GM21529 (cell line): ENCODE measurements around the gene COL6A1.

ENCODE experiments used
- ATAC-seq: cut with Tn5 transposase; IDR thresholded peaks from one replicate; pipeline ENCODE4 v1.9.1; 2021; ENCODE audit not compliant: unreplicated experiment

The COL6A1 gene

DNA sequence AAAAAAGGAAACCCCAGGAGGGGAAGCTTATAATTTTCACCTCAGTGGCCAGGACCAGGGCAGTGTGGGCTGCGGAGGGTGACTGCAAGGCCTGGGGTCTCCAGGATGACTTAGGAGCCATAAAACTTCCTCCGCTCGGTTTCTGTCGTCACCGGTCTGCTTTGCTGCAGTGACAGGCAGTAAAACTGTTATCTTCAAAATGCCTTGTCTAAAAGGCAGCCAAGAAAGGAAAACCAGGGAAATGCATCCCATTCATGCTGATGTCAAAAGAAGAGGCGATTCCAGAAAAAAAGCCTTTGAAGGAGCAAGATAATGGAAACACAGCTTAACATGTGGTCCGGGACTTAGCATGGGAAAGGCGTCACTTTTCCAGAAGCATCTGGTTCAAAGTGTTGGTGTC lies 42.0 kb downstream of the COL6A1 start:
- no peak for ATAC-seq

DNA sequence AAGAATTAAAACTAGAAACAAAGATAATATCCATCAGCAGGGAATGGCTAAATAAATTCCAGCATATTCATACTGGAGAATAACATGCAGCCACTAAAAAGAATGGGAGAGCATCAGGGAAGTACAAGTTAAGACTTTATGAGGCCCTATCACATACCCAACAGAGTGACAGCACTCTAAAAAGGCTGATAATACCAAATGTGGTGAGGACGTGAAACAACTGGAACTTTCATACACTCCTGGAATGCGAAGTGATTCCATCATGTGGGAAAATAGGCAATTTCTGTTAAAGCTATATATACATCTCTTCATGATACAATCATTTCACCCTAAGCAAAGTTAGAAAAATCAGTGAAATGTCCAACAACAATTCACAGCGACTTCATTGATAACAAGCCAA lies 42.6 kb downstream of the COL6A1 start:
- ATAC-seq: no peak

DNA sequence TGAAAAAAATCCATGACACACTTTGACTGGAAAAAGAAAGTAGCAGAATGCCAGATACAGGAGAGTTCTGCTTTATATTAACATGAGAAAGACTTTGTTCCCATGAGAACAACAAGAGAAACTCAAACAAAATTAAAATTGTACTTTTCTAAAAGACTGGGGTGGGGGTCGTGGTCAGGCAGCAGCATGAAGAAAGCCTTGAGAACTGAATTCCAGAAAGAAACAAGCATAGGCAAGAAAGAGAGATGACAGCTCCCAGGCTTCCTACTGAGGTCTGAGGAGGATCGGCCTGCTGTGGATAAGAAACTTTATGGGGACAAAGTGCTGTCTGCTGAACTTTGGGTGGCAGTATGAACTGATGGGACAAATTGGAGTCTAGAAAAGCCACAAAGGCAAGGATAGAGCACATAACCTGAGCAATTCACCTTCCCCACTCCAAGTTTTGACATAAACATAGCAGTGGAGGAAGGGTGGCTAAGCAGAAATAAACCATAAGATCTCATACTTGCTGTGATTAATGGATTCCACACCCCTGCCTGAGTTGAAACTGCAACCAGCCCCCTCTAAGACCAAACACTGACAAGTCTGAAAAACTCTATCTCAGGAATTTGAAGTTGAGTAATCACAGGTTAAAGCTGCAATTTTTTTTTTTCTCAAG lies 43.7 kb downstream of the COL6A1 start:
- ATAC-seq: no peak

DNA sequence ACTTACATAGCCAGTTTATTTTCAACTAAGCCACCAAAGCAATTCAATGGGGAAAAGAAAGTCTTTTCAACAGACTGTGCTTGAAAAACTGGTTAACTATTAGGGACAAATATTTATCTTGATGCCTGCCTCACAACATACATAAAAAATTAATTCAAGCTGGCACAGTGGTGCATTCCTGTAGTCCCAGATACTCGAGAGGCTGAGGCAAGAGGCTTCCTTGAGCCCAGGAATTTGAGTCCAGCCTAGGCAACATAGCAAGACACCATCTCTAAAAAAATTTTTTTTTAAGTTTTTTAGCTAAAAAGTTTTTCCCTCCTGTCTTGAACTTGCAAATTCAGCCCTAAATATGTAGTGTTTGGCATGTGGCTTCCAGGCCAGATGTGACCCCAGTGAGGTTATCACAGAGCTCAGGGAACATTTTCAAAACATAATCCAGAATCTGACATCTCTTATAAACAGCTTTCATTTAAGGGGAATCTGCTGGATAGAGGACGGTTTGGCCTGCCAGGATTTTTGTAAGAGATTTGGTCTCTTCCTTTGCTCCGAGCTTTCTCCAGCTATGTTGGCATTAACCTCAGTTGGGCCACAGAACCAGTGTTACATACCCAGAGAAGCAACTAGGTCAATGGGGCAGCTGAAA lies 46.4 kb downstream of the COL6A1 start:
- ATAC-seq: no peak

DNA sequence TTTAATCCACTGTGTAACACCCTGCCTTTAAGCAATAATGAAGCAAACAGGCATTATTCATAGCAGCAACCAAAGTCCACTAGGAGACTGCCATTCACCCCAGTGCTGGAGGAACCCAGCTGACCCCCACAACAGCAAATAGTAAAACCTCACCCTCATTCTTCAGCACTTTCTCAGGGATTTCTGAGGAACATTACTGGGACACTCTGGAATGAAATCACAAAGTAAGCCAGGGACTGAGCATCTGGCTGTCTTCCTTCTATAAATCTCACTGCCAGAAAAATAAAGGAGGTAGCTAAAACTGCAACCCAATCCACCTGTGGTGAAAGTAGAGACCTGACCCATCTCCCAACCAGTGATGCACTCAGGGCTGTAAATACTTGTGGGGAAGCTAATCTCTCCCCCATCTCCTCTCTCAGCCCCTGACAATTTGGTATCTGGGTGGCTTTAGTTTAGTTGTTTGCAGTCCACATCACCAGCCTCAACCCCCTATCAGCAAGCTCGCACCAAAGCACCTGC lies 47.1 kb downstream of the COL6A1 start:
- no peak for ATAC-seq

DNA sequence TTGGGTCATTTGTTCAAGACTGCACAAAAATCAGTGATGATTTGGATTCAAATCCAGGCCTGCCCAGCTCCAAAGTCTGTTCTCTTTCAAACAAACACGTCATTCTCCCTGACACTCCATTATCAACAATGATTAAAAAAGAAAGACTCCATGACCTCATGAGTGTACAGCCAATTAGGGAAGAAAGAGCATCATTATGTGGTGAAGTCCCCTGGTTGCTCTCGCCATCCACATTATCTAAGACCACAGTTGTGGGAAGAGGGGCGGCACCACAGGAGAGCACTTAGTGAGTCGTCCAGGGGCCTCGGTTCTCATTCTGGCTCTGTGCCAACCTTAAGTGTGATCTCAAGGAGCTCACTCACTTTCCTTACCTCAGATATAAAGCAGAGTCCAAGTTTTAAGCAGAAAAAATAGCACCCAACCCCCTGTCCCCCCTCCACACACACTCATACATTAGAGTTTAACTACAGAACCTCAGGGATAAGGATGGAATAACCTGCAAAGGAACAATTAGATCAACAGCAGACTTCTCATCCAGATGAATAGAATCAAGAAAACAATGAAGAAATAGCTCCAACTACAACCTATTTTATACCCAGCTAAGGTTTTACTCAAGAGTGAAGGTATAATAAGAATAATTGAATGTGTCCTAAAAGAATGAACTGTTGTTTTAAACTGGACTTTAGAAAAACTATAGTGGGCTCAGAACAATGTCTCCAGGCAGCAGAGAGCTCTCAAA lies 47.8 kb downstream of the COL6A1 start:
- ATAC-seq: no peak

DNA sequence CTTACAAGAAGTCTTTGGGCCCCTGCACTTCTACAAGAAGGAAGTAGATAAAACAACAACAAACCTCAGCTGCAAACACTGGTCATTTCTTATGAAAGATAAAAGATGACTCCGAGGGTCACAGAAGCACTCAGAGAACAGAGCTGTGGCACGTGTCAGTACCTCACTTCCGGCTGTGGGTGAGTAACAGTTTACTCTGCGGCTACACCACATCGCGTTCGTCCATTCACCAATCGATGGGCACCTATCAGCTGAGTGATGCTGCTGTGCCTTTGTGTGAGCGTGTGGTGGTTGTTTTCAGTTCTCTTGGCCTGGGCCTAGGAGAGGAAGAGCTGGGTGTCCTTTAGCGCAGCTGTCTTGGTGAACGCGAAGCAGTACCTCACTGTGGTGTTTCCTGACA lies 49.9 kb downstream of the COL6A1 start:
- no peak for ATAC-seq

DNA sequence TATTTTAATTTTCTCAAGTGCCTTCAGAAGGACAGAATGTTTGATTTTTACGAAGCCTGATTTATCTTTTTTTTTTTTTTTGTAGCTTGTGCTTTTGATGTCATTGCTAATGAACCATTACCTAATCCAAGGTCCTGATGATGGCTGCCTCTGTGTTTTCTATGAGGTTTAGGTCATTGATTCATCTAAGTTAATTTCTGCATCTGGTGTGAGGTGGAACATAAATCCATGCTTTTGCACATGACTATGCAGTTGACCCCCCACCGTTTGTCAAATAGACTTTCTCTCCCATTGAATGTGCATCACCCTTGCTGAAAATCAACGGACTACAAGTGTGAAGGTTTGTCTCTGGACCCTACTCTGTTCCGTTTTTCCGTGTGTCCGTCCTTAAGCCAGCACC lies 50.5 kb downstream of the COL6A1 start:
- no peak for ATAC-seq

DNA sequence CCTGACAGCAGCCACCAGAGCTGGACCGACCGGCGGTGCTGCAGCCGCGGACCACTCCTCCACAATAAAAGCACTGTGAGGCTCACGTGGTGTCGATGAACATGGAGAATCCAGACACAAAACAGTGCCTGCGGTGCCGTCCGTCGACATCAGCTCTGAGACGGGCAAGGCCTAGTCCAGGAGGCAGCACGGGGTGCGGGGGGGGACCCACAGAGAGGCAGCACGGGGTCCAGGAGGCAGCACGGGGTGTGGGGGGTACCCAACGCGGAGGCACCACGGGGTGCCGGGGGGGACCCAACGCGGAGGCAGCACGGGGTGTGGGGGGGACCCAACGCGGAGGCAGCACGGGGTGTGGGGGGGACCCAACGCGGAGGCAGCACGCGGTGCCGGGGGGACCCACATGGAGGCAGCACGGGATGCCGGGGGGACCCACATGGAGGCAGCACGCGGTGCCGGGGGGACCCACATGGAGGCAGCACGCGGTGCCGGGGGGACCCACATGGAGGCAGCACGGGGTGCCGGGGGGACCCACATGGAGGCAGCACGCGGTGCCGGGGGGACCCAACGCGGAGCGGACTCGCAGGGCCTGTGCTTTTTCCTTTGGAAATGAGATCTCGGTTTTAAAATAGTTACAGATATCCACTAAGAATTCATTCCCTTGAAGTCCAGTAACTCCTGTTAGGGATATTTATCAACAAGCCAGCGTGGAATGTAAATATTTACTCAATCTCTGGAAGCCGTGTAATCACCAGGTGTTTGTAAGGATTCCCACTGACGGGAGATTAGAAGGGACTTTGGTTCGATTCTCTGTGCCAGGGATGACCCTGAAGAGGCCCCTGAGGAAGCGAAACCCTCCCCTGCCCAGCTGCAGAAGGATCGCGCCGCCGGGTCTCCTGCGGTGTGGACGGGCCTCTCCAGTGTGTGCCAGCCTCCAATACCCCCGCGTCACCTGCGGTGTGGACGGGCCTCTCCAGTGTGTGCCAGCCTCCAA lies 52.1 kb downstream of the COL6A1 start:
- no peak for ATAC-seq

DNA sequence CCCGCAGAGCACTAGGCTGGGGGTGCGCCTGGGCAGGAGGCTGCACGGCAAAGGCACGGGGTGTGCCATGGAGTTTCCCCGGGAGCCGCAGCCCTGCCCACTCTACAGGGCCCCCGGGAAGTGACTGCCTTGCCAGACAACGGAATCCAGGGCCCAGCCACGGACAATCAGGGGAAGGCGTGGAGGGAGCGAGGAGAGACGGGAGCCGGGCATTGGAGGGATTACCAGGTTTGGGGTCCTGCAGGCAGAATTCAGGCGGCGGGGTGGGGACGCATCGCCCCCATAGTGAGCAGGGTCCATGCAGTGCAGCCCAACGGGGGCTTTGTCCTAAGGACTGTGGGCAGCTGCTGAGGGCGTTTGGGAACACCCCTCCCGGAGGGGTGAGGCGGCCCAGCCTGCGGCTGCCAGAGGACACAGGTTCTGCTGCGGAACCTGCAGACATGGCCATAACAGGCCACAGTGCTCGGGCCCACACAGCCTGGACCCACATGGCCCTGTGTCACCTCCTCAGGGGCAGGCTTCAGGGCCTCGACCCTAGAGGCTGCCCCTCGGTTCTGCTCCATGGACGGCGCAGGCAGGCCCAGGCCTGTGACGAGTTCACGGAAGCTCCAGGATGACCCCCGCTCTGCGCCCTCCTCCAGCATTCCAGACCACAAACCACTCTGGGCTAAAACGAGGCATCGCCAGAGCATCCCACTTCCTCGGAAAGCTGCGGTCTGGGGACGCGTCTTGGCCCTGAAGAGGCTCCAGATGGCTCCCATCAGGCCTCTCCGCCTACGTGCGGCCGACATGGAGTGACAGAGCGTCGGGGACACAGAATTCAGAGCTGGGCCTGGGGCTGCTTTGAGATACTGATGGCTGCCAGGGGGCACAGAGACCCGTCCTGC lies 54.5 kb downstream of the COL6A1 start:
- ATAC-seq: no peak

DNA sequence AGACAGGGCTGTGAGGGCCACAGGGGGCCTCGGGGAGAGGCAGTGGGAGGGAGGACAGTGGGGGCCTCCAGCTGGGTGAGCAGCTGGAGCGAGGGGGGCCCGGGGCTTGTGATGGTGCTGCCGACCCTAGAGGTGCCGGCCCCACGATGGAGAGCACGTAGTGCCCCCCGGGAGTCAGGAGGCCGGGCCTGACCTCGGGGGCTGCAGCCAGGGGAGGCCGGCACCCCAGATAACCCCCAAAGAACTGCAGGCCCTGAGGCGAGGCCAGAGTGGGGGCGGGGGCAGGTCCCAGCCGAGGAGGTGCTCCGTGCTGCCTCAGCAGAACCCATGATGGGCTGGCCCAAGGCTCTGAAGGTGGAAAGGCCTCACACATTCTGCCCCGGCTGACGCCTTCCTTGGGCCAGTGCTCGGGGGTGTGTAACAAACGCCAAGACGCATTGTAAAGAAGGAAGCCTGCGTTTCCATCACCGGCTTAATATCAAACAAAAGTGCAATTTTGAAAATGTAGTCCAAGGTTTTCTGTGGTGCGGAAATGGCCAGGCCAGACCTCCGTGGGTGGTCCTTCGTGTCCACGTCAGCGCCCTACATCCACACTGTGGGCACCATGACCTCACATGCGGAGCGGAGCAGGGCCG lies 55.2 kb downstream of the COL6A1 start:
- no peak for ATAC-seq

DNA sequence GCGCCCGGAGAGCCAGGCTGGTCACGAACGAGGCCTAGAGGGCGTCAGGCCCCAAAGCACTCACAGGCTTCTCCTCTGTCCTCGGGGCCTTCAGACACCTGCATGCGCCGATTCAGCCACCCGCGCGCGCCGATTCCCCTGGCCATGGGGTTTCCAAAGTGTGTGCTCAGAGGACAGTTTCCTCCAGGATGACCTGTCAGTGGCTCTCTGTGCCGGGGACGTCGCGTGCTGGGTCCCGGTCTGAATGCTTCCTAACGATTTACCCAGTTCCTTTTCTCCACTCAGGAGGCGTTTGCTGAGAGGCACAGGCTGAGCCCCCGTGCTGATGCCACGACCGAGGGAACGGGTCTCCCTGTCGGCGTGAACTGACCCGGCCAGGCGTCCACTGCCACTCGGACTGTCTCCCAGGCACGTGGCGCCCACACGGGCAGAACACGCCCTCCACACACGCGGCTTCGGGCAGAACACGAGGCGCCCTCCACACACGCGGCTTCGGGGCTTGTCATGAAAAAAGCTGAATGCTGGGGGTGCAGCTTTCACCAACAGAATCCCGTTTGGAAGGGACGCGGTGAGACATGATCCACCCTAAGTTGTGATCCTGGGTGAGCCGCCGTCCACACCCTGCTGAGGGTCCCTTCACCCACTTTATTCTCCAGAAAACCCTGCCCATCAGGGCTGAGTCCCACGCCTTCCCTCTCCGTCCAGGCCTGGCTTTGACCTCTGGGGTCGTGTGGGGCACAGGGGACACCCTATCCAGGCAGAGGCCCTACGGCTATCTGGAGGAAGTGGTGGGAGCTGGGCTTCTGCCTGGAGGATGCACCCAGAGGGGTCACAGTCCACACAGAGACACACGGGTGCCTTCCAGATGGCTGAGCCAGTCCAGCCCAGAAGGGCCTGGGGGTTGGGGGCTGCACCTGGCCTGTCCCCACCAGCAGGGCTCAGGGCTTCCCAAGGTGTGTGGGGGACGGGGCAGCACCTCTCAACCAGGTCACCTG lies 56.1 kb downstream of the COL6A1 start:
- no peak for ATAC-seq

DNA sequence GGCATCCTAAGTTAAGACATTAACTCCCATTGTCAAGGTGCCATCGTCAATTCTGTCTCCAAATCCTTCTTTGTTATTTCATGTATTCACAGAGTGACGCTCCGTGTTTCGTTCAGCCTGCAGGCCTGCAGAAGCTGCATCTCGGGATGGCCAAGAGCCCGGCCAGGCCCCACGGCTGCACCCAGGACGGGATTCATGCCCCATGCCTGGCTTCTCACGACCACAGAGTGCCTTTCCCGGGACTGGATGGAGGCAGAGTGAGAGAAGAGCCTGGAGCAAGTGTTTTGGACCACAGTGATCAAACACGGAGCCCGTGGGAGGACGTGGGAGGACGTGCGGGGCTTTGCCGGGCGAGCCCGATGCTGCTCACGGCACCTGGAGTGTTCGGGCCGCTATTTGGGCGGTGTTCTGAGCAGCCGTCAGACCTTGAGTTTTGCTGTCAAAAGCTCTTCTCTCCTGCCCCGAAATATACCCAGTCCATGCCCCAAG lies 56.8 kb downstream of the COL6A1 start:
- ATAC-seq: no peak

DNA sequence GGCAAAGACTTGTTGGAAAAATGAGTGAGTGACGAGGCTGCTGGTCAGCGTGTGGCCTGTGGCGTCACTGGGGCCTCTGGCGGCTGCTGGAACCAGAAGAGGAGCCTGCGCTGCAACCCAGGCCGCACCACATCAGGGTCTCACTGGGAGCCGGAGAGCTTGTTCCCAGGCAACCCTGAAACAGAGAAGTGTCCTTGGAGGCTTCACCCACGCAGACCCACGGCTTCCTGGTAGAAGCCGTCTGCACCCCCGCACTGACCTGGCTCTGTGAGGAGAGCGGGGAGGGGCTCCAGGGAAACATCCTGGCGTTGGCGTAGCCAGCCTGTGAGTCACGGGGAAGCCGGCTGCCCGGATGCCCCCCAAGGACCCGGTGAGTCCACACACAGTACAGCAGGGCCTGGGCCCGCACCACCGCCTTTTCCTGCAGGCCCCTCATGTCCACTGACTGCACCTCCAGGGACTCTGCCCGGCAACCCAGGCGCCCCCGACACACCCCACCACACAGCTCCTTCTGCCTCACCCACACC lies 57.4 kb downstream of the COL6A1 start:
- ATAC-seq: no peak

DNA sequence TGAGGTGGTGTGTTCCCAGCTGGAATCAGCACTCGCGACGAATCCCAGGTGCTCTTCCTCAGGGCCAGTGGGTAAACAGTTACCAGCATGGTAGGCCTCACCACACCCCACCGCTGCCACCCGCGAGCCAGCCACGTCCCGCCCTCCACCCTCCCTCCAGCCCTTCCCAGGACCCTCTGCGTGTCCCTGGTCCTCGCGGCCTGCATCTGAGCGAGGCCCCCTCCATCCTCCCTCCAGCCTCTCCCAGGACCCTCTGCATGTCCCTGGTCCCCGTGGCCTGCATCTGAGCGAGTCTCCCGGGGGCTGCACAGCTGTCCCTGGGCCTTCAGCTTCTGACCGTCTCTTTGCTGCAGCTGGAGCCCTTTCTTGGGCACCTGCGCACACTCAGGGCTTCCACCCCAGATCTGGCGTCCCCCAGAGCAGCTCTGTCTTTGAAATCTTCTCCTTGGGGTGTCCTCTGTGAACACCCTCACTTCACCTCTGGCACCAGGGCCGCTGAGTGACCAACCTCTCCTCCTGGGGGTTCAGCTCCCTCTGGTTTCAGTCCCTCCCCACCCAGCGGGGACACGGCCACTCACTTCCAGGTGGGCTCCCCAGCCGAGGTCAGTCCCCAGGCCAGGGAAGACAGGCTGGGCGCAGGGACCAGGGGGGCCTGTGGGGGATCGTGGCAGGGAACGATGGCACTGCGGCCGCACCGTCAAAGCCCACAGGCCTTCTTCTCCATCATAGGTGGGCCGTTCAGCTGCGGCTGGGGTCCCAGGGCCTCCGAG lies 58.5 kb downstream of the COL6A1 start:
- no peak for ATAC-seq

DNA sequence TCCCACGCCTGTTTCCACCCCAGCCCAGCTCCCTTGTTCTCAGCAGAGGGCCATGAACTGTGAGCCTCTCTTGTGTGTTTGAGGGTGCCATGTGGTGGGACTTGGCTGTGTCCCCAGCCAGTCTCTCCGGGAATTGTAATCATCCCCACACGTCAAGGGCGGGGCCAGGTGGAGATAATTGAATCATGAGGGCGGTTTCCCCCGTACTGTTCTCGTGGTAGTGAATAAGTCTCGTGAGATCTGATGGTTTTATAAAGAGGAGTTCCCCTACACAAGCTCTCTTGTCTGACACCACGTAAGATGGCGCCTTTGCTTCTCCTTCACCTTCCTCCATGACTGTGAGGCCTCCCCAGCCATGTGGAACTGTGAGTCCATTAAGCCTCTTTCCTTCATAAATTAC lies 59.1 kb downstream of the COL6A1 start:
- no peak for ATAC-seq

DNA sequence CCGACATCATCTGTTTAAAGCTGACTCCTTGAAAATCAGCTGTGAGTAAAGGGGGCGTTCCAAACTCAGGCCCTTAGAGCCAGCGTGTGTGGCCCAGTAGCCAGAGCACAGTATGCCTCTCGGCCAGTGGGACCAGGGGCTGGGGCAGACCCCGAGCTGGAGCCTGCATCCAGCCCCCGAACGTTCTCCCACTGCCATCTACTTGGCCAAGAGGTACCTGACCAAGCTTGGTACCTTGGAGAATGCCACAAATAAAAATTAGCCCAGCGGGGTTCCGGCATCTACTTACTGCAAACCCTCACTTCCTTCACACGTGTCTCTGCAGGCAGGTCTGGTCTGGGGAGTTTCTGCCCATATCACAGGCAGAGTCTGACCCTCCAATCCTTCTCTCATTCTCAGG lies 59.6 kb downstream of the COL6A1 start:
- ATAC-seq: no peak
